Activated CD4-positive, alpha-beta T cell treated with anti-CD3 and anti-CD28 coated beads for 1 hour (primary cell): ENCODE measurements around the gene DDX31.

ENCODE experiments used
- DNase-seq: peaks from one replicate; pipeline ENCODE4 v3.0.0-alpha.2; 2020

Gene DDX31

GRCh38 chr9:132672413-132672690, 2.6 kb upstream of the DDX31 start:
- DNase-seq: no peak

DNA sequence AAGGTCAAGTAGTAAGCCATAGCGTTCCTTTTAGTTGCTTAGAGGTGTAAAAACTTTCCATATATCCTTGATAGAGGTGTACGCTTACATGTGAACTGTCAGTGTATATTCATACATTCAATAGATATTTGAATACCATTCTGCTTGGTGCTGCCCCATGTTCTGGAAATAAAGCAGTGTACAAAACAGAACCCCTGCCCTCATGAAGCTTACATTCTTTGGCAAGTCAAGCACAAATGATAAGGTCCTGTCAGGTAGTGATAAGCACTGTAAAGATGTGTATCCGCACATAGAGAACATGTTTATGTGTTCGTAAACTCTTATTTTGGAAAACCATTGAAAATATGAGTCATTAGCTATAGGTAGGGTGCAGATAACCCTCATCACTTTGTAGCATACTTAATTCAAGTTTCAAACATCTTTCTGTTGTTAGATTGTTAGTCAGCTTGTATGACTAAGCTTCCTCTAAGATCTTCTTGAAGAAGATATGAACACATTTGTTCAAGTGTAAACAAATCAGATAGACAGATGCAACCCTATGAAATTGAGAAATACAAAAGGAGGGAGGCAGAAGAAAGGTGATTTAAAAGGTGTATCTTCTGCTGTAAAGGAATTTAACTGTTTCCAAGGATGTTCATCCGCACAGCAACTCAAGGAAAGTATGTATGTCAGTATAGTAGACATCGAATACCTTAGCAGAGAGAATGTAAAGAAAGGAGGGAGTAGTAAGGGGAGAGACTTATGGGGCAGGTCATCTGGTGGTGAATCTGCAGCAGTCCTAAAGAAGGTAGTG, 2.0 kb upstream of the DDX31 start:
- no peak for DNase-seq

DNA sequence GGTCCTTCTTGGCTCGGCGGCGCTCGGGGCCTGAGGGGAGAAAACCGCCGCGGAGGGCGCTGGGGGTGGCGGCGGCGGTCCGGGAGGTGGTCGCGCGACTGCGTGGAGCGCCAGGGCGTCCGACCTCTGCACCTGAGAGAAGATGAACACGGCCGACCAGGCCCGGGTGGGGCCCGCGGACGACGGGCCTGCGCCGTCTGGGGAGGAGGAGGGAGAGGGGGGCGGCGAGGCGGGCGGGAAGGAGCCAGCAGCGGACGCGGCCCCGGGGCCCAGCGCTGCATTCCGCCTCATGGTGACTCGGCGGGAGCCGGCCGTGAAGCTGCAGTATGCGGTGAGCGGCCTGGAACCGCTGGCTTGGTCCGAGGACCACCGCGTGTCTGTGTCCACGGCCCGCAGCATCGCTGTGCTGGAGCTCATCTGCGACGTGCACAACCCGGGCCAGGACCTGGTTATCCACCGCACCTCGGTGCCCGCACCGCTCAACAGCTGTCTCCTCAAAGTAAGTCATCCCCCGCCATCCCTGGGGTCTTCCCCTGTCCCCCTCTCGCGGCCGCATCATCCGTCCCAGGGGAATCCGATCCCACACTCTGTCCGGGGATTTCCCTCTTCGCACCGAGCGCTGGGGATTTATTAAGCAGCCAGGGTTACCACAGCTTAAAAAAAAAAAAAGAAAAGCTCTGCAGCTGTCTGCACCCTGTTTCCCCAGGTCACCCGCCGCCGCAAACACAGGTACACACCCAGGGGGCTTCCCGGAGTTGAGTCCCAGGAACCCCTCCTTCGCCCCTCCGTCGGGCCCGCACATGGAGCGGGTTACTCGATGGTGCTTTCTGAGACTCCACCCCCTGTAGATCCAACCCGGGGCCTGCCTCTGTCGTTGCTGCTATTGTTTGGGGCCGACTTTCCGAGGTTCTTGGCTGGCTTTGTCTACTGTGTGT, 941 bp upstream of the DDX31 start, which contains the start of gene GTF3C4:
GTF3C4 (plus strand) TSS at position 8 of the 935 bp plus-strand sequence; CDS start at position 143, 135 bp downstream.
- DNase-seq: peak; percentile 30

- no peak for DNase-seq
These were observed 475 bp downstream of the DDX31 start for GRCh38 chr9:132669319-132669697.

GRCh38 chr9:132663851-132664250, 5.9 kb downstream of the DDX31 start:
- no peak for DNase-seq

- DNase-seq: no peak
These were observed 6.7 kb downstream of the DDX31 start for GRCh38 chr9:132663117-132663516.

DNA sequence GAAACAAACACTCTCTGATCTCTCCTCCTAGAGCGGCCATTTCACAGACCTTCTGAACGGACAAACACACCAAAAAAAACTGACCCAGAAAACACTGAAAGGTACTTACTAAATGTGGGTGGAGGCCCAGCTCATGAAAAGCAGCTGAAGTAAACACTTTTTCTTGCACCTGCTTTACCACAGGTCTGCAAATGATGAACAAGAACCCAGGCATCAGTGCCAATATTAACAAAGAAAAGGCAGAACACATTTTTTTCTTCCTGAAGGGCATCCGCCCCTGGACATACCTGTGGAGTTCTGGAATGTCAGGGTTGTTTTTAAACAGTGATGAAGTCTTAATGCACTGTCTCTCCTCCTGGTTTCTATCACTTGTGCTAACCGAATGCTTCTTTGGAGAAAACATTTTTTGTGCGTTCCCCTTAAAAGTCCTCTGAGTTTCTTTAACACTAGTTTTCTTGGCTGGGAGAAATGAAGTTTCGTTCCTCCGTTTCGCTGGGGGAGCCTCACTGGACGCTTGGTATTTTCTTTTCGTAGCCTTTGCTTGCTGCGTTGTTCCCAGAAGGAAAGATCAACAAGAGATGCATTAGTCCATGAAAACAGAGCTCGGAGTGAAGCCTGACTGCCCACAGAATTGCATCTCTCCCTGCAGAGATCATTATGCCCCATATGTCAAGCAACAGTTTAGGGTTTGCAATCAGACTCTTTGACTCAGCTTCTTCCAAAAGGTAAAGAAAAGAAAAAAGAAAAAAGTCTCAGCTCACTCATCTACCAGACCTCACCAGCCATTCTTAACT, 7.4 kb downstream of the DDX31 start:
- DNase-seq: no peak

- no peak for DNase-seq
These were observed 13.5 kb downstream of the DDX31 start for GRCh38 chr9:132656299-132656698.

GRCh38 chr9:132651259-132651658, 18.5 kb downstream of the DDX31 start:
- DNase-seq: no peak

- DNase-seq: no peak
These were observed 21.1 kb downstream of the DDX31 start for GRCh38 chr9:132648685-132649084.

GRCh38 chr9:132648283-132648682, 21.5 kb downstream of the DDX31 start:
- no peak for DNase-seq

DNA sequence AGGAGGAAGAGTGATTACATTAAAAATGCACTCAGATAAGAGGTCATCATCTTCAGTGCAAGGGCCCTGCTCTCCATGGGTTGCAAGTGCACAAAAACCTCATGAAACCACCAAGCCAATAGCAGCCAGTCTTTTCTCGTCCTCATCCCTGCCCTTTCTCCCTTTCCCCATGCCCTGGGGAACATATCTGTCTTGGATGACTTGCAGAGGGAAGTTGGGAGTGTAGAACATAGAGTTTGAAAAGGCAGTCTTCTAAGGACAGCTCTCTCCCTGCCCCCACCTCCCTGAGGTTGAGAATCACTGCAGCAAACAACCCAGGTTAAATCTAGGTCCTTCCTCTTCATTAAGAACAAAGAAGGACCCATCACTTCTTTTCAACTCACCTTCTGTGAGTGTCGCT, 22.0 kb downstream of the DDX31 start:
- DNase-seq: no peak

DNA sequence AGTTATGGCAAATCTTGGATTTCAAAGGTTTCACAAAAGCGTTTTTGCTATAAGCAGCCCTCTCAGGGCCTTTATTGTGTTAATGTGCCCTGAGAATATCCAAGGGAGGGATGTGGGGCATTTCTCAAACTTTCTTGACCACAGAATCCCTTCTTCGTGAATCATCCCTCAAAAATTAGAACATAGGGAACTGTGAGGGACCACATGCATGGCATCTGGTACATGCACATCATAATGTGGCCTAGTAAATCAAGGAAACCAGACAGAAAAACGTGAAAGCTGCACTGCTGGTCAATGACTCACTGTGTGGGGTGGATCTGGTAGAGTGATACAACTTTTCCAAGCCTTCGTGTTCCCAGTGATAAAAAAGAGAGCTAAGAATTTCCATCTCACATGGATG, 22.4 kb downstream of the DDX31 start:
- no peak for DNase-seq

- no peak for DNase-seq
These were observed 23.1 kb downstream of the DDX31 start for GRCh38 chr9:132646726-132647125.

DNA sequence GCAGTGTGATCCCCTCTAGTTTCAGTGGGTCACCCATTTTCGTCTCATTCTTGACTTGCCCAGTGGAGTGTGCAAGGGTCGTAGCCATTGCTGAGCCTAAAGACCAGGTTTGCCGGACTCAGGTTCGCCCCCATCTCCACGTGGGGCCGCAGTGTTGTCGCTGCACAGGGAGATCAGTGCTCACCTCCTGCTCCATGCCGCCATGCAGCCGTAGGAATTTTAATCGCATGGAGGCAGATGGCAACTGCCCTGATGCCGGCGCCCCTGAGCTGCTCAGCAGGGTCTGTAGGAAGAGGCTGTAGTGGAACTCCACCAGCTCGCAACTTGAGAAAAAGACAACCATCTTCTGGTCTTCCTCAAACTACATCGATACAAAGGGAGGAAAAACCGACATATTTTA, 24.1 kb downstream of the DDX31 start:
- no peak for DNase-seq

- DNase-seq: no peak
These were observed 24.5 kb downstream of the DDX31 start for GRCh38 chr9:132645306-132645705.

- DNase-seq: no peak
These were observed 25.5 kb downstream of the DDX31 start for GRCh38 chr9:132644251-132644650.

DNA sequence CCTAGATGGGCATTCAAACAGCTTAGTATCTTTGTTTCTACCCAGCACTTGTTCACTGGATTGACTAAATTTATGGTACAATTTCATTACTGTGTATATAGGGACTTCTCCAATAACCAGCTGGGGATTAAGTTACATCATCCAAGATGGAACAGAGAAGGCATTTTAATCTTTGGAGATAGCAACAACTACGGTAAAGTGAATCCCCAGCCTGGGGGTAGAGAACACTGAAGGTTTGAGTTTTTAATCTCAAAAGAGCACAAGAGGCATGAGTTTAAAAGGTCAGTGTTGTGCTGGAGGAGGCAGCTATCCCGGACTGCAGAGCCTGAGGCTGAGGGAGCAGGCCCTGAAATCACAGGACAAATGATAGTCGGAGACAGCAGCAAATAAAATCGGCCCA, 28.6 kb downstream of the DDX31 start:
- DNase-seq: no peak

- DNase-seq: no peak
These were observed 30.5 kb downstream of the DDX31 start for GRCh38 chr9:132639322-132639721.

- DNase-seq: no peak
These were observed 31.5 kb downstream of the DDX31 start for GRCh38 chr9:132638240-132638639.

GRCh38 chr9:132637801-132638200, 32.0 kb downstream of the DDX31 start:
- no peak for DNase-seq

GRCh38 chr9:132637351-132637750, 32.4 kb downstream of the DDX31 start:
- DNase-seq: no peak

GRCh38 chr9:132634327-132634726, 35.5 kb downstream of the DDX31 start:
- no peak for DNase-seq
